Adipocyte (in vitro differentiated cells): ENCODE data around the gene TENM4.

ENCODE experiments used
- DNase-seq: peaks from one replicate; pipeline ENCODE4 v3.0.0-alpha.2; 2015; ENCODE audit warnings: low read depth
- H3K27me3 ChIP-seq: replicated peaks from 2 replicates; pipeline ENCODE4 v1.7.0; 2013; ENCODE audit warnings: mild to moderate bottlenecking, low read length, moderate library complexity; ENCODE audit not compliant: control insufficient read depth, insufficient read depth
- H3K36me3 ChIP-seq: 2 replicates; pipeline ENCODE4 v1.7.0; 2013; ENCODE audit warnings: low read length, mild to moderate bottlenecking, moderate library complexity; ENCODE audit not compliant: control insufficient read depth, insufficient read depth, severe bottlenecking
- H3K4me1 ChIP-seq: 2 replicates; pipeline ENCODE4 v1.7.0; 2013; ENCODE audit warnings: mild to moderate bottlenecking, low read length, moderate library complexity; ENCODE audit not compliant: control insufficient read depth, insufficient read depth
- H3K4me3 ChIP-seq: 2 replicates; pipeline ENCODE4 v1.7.0; 2013; ENCODE audit warnings: mild to moderate bottlenecking, low read length, moderate library complexity
- H3K9ac ChIP-seq: 2 replicates; pipeline ENCODE4 v1.7.0; 2013; ENCODE audit warnings: mild to moderate bottlenecking, low read length, moderate library complexity
- H3K9me3 ChIP-seq: 2 replicates; pipeline ENCODE4 v1.7.0; 2013; ENCODE audit warnings: mild to moderate bottlenecking, low read length, moderate library complexity; ENCODE audit not compliant: control insufficient read depth

TENM4 gene

GRCh38 chr11:78676026-78676557 lies 764.7 kb downstream of the TENM4 start:
- no peak for DNase-seq
- Histone ChIP-seq H3K4me3 (no peak overlapping the region), H3K9ac (no peak overlapping the region), H3K9me3 (no peaks in the 10 kb centered on the region), H3K36me3 (peaks cover 15% of the 10 kb centered on the region), H3K27me3 (no peaks in the 10 kb centered on the region), H3K4me1 (no peaks in the 10 kb centered on the region)

GRCh38 chr11:78672850-78673620 lies 767.8 kb downstream of the TENM4 start:
- Histone ChIP-seq H3K36me3 (peaks cover 40% of the 10 kb centered on the region), H3K9me3 (no peaks in the 10 kb centered on the region), H3K9ac (no peak overlapping the region), H3K27me3 (no peaks in the 10 kb centered on the region), H3K4me3 (no peak overlapping the region), H3K4me1 (no peaks in the 10 kb centered on the region)
- DNase-seq, result no peak

GRCh38 chr11:78669249-78669648 lies 771.6 kb downstream of the TENM4 start:
- Histone ChIP-seq H3K9me3 (no peaks in the 10 kb centered on the region), H3K9ac (no peak overlapping the region), H3K4me3 (no peak overlapping the region), H3K4me1 (no peaks in the 10 kb centered on the region), H3K36me3 (peaks cover 36% of the 10 kb centered on the region), H3K27me3 (no peaks in the 10 kb centered on the region)
- DNase-seq, result no peak

GRCh38 chr11:78667461-78667860 lies 773.4 kb downstream of the TENM4 start:
- Histone ChIP-seq H3K9me3 (no peaks in the 10 kb centered on the region), H3K4me3 (no peak overlapping the region), H3K27me3 (no peaks in the 10 kb centered on the region), H3K36me3 (peaks cover 35% of the 10 kb centered on the region), H3K4me1 (no peaks in the 10 kb centered on the region), H3K9ac (no peak overlapping the region)
- no peak for DNase-seq

- H3K9me3 ChIP-seq, result no peaks in the 10 kb centered on the region
- H3K9ac ChIP-seq, result no peak overlapping the region
- H3K27me3 ChIP-seq, result no peaks in the 10 kb centered on the region
- peak; percentile 50 for DNase-seq
- H3K4me1 ChIP-seq, result no peaks in the 10 kb centered on the region
- peaks cover 27% of the 10 kb centered on the region for H3K36me3 ChIP-seq
- no peak overlapping the region for H3K4me3 ChIP-seq
Observed at GRCh38 chr11:78666675-78667160, 774.1 kb downstream of the TENM4 start.

- peak; percentile 87 for DNase-seq
- no peaks in the 10 kb centered on the region for H3K4me1 ChIP-seq
- no peaks in the 10 kb centered on the region for H3K27me3 ChIP-seq
- no peak overlapping the region for H3K9ac ChIP-seq
- peaks cover 24% of the 10 kb centered on the region for H3K36me3 ChIP-seq
- no peaks in the 10 kb centered on the region for H3K9me3 ChIP-seq
- H3K4me3 ChIP-seq, result no peak overlapping the region
Observed at GRCh38 chr11:78664636-78665035, 776.2 kb downstream of the TENM4 start.

GRCh38 chr11:78662811-78663210 lies 778.0 kb downstream of the TENM4 start:
- no peak overlapping the region for H3K9ac ChIP-seq
- H3K9me3 ChIP-seq, result no peaks in the 10 kb centered on the region
- no peaks in the 10 kb centered on the region for H3K4me1 ChIP-seq
- no peak overlapping the region for H3K4me3 ChIP-seq
- no peaks in the 10 kb centered on the region for H3K27me3 ChIP-seq
- no peak for DNase-seq
- peaks cover 26% of the 10 kb centered on the region for H3K36me3 ChIP-seq

GRCh38 chr11:78660471-78660870 lies 780.4 kb downstream of the TENM4 start:
- Histone ChIP-seq H3K4me1 (no peaks in the 10 kb centered on the region), H3K9ac (no peak overlapping the region), H3K27me3 (no peaks in the 10 kb centered on the region), H3K4me3 (no peak overlapping the region), H3K36me3 (peaks cover 32% of the 10 kb centered on the region), H3K9me3 (no peaks in the 10 kb centered on the region)
- DNase-seq, result no peak

GRCh38 chr11:78659326-78660270 lies 781.2 kb downstream of the TENM4 start:
- Histone ChIP-seq H3K4me3 (no peak overlapping the region), H3K27me3 (no peaks in the 10 kb centered on the region), H3K36me3 (peaks cover 32% of the 10 kb centered on the region), H3K4me1 (no peaks in the 10 kb centered on the region), H3K9ac (no peak overlapping the region), H3K9me3 (no peaks in the 10 kb centered on the region)
- no peak for DNase-seq

GRCh38 chr11:78657968-78658839 lies 782.6 kb downstream of the TENM4 start:
- Histone ChIP-seq H3K9ac (no peak overlapping the region), H3K9me3 (no peaks in the 10 kb centered on the region), H3K36me3 (peaks cover 32% of the 10 kb centered on the region), H3K27me3 (no peaks in the 10 kb centered on the region), H3K4me3 (no peak overlapping the region), H3K4me1 (no peaks in the 10 kb centered on the region)
- no peak for DNase-seq
